NT2/D1 (cell line): ENCODE results near the gene AK9.
"Not testable (repeated sequence)": the region's sequence is repeated elsewhere in the genome, so short reads cannot be mapped to it uniquely, and the experiment has no call there.

Experiments
- YY1 ChIP-seq: IDR thresholded peaks from 2 replicates; pipeline ENCODE4 v1.6.1; 2011; ENCODE audit not compliant: insufficient read length, insufficient read depth
- ZNF274 ChIP-seq: IDR thresholded peaks from 2 replicates; pipeline ENCODE4 v1.6.1; 2011; ENCODE audit warnings: mild to moderate bottlenecking, low read depth, low read length

GRCh38 chr6:109725250-109725649 lies 34.2 kb upstream of the AK9 start:
- not testable (repeated sequence) for TF ChIP-seq ZNF274, YY1
